Hair follicular keratinocyte (primary cell): Measurements from ENCODE around the gene MR1. TPM values are rescaled to one million over a fixed set of nuclear protein-coding genes. Genes with fewer than 3 reads are reported as not detected.

Experiments used
- total RNA-seq: library from RNA; depleted of rRNA; stranded (reverse); fragments of >200 nt; gene quantifications from 2 replicates; pipeline ENCODE4 v1.2.3, GENCODE V29; 2015

MR1 gene
- total RNA-seq: 17.0 and 22.5 TPM in 2 replicates

GRCh38 chr1:181033799-181034451 lies at the start of gene MR1:
TSS of gene MR1 (plus strand) at chr1:181033983. CDS start at chr1:181034008, 25 bp downstream.

GRCh38 chr1:181088079-181089016 lies 54.6 kb downstream of the MR1 start, which contains the start of gene IER5:
TSS of gene IER5 (plus strand) at chr1:181088700. CDS start at chr1:181088903, 203 bp downstream.

Other genes starting within 250 kb of the MR1 start
- gene KIAA1614, start 121.1 kb upstream of the MR1 start, total RNA-seq: 1.3 and 3.4 TPM in 2 replicates
- 32.3 and 35.6 TPM in 2 replicates for gene STX6, start 11.1 kb upstream of the MR1 start, total RNA-seq
- gene IER5, start 54.7 kb downstream of the MR1 start, total RNA-seq: 50.2 and 51.8 TPM in 2 replicates